ENCODE results near the gene MSL1.

Gene MSL1

GRCh38 chr17:40091691-40092397 is 29.9 kb upstream of the MSL1 start:
- no peak for DNase-seq

- no peak for DNase-seq
Observed at GRCh38 chr17:40092581-40092980, 29.2 kb upstream of the MSL1 start.

DNA sequence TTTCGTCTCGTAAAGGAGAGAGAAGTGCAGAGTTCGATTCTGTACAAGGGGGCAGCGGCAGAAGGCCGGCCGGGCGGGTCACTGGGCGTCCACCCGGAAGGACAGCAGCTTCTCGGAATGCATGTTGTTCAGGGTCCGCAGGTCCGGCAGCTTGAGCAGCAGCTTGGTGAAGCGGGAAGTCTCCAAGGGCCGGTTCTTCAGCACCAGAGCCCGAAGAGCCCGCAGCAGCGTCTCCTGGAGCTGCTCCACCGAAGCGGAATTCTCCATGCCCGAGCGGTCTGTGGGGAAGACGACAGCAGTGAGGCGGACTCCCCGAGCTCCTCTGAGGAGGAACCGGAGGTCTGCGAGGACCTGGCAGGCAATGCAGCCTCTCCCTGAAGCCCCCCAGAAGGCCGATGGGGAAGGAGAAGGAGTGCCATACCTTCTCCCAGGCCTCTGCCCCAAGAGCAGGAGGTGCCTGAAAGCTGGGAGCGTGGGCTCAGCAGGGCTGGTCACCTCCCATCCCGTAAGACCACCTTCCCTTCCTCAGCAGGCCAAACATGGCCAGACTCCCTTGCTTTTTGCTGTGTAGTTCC is 28.7 kb upstream of the MSL1 start:
- no peak for DNase-seq

GRCh38 chr17:40093580-40094201 is 28.1 kb upstream of the MSL1 start:
- no peak for DNase-seq

DNA sequence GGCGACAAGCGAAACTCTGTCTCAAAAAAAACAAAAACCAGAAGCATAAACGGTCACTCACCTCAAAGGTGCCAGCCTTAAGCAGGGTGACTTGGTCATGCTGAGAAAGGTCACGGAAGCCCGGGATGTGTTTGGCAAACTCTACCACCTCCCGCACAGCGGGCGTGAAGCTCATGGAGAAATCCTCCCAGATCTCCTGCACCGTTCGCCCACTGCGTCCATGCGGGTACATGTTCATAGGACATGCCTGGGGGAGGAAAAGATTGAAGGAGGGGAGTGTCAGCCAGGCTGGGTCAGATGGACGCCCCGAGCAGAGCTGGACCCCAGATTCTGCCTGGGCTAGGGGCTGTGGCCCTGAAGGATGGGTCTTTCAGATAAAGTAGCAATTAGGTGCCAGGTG is 26.9 kb upstream of the MSL1 start:
- DNase-seq: no peak

- DNase-seq: no peak
Observed at GRCh38 chr17:40095351-40095943, 26.3 kb upstream of the MSL1 start.

DNA sequence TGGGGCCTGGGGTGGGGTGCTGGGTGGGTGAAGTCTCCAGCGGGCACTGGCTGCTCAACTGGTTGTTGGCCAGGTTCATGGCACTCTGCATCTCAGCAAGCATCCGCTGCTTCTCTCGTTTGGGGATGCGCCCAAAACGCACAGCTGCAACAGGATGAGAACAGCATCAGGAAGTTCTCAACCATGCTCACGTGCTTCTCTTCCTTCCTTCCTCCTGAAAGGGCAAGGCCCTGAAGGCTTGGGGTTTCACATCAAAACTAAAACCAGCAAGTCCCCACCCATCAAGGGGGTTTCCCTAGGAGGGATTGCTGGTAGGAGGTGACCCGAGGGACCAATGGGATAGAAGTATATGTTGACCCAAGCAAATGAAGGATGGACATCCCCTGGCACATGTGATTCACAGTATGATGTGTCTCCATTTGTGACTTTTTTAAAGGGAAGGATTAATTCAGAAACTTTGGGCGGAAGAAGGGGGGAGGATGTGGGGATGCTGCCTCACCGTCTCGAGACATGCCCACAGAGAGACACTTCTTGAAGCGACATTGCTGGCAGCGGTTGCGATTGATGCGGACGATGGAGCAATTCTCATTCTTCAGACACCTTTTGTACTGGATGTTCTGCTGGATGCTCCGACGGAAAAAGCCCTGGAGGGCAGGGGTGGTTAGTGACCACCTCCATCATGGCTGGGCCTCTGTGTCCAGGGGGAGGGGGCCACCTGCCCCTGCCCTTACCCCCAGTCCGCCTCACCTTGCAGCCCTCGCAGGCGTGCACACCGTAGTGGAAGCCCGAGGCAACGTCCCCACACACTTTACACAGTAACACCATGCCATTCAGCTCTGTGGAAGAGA is 25.6 kb upstream of the MSL1 start:
- DNase-seq: no peak

DNA sequence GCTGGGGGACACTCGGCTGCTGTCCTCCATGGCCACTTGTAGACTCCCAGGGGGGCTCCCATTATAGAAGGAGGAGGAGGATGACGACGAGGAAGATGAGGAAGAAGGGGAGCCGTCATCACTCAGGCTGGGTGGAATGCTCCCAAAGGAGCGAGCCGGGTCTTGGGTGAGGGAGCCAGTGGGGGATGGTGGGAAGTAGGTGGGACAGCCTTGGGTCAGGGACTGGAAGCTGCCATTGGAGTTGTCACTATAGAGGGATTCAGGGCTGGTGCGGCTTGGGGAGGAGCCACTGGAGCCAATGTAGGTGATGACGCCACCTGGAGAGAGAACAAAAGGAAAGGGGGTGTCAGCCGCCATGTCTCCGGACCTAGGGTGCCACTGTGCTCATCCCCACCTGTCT is 24.7 kb upstream of the MSL1 start:
- no peak for DNase-seq

DNA sequence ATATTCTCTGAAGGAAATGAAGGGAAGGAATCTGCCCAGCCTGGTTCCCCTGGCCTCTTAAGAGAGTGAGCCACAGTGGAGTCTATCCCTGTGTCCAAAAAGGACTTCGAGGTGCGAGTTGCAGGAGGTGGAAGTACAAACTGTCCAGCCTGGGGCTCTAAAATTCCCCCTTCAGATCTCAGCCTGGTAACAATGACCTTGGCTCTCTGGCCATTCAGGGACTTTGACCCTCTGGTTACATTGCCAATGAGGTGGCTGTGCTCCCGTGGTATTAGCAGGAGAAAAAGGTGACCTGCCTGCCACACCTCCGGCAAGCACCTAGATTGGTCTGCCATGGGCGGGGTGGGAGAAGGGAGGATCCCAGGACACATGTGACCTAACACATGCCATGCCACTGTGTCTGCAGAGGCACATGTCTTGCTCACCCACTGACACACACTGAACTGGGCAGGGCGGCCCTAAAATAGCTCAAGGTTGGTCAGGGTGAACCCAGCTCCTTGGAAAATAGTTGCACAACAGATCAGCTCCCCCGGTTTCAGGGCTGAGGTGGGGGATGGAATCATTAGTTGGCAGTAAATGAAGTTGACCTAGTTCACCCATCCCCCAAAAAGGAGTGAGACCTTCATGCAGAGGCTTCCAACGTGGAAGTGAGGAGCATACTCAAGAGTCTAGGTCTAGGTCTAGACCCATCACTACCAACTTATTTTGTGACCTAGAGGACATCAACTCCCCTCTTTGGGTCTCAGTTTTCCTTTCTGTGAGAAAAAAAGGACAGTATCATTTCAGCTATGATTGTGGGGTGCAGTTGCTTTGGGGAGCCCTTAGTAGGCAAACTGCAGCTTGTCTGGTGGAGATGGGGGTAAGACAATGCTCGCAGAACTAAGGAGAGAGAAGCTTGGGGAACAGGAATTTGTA is 23.6 kb upstream of the MSL1 start:
- DNase-seq: no peak

GRCh38 chr17:40098846-40099618 is 22.7 kb upstream of the MSL1 start:
- DNase-seq: peak; percentile 77

GRCh38 chr17:40099619-40100418 is 22.0 kb upstream of the MSL1 start:
- no peak for DNase-seq

DNA sequence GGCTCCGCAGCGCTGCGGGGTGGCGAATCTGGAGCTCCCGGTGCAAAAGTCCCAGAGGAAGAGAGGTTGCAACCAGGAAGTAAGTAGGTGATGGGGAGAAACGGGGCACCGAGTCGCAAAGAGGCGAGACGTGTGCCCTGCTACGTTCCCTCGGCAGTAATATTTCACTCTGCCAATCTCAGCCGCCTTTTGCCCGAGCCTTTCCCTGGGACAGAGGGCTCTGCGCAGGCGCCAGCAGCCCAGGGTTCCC is 21.4 kb upstream of the MSL1 start, which contains the start of gene NR1D1:
Gene NR1D1 (minus strand): TSS at position 171 of the 250 bp plus-strand sequence. CDS start 495 bp downstream, outside the sequence.
- no peak for DNase-seq

GRCh38 chr17:40100669-40101366 is 21.0 kb upstream of the MSL1 start:
- DNase-seq: peak; percentile 90

GRCh38 chr17:40101367-40102210 is 20.2 kb upstream of the MSL1 start:
- DNase-seq: no peak

DNA sequence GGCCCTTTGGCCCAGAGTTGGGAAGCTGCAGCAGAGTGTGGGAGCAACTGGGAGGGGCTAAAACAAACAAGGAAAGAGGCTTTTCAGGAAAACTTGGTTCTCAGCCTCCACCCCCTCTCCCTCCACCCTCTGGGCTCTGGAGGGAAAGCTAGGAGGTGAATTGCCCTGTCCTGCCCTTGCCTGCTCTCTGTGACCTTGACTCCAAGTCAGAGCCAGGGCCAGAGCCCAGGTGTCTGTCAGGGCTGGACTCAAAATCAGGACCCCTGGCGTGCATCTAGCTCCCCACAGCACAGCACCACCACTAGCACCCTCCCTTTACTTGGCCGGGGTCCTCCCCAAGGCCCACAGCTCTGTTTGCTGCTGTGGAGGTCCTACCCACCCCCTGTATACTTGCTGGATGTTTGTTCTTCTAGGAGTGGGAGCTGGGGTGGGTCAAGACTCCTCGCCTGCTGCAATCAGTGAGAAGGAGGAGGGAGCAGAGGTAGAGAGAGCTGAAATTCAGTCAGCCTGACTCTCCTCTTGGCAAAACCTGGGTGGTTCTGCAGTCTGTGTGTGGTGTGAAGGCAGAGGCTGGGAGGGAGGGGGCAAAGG is 18.6 kb upstream of the MSL1 start:
- DNase-seq: no peak

GRCh38 chr17:40103688-40104087 is 18.1 kb upstream of the MSL1 start:
- DNase-seq: no peak

DNA sequence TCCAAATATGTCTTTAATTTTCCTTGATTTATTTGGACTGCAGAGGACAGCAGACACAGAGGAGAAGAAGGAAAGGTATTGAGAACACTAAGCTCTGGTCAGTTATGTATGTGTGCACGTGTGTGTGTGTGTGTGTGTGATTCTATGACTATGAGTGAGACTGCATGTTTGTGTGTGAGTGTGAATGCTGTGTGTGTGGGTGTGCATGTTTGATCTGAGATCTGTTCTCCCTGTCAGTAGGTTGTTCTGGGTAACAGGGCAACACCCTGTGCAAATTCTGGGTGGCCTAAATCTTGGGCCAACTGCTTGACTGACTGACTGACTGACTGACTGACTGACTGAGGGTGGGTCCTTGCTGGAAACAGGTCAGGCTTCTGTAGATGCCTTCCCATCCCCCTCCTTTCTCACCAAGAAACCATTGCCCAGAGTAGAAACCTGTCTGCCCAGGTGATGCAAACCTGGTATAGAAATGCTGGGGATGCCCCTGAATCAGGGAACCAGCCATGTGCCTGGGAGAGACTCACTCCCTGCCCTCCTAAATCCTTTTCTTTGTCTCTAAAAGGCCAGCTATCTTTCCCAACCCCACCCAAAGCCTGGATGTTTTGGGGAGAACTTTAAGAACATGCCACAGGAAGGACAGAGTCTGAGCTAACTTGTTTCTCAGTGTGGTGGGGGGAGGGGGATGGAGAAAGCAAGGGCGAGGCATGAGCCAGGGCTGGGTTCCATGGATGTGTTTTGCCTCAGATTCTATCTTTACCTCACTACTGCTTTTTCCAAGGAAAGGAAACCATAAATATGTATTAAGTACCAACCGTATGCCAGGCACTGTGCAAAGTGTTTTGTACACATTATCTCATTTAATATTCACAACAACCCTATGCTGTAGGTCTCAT is 16.9 kb upstream of the MSL1 start:
- no peak for DNase-seq

Data from NCI-H1105 treated with DMSO at 0.1 percent for 48 hours (cell line).